GM18499 (cell line): ENCODE results near the gene RUNDC3A.

Experiments used
- ATAC-seq: cut with Tn5 transposase; IDR thresholded peaks from one replicate; pipeline ENCODE4 v1.9.1; 2021; ENCODE audit warnings: moderate number of reproducible peaks; ENCODE audit not compliant: insufficient read depth, unreplicated experiment

Gene RUNDC3A

DNA sequence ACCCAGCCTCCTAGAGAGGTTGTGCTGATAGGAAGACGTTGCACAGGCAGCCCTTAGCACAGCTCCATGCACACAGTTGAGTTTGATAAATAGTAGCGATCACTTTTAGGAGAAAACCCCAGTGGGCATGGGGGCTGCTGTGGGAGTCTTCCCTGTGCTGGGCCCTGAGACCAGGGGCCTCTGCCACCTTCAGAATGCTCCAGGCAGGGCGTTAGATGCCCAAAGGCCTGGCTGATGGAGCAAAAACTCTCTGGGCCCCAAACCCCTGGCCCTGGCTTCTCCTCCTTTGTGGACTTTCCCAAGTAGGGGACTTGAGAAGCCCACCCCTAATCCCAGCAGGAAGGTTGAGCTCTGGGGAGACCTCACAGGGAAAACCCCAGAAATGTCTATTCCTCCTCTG lies 26.1 kb upstream of the RUNDC3A start:
- no peak for ATAC-seq

DNA sequence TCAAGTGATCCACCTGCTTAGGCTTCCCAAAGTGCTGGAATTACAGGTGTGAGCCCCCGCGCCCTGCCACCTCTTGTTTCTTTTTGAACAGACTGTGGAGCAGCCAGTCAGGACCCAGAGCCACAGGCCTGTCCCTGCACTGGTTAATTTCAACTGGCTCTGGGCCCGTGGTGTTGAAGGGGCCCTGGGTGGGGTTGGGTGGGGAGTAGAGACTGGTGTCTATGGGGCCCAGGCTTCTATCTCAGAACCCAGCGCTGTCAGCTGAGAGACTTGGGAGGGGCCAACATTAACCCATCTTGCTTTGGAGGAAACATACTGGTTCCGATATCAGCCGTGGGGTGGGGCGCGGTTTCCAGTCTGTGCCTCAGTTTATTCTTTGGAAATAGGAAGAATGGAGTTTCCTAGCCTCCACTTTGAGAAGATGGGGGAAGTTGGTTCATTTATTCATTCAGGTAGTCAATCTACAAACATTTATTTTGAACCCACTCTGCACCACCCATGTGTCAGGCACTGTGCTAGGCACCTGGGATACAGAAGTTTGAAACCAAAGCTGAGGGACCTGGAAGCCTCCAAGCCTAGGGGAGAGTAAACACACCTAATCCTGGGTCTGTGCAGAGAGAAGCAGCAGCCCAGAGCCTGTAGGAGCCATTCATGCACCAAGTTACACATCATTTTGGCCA lies 24.9 kb upstream of the RUNDC3A start:
- ATAC-seq, result no peak

DNA sequence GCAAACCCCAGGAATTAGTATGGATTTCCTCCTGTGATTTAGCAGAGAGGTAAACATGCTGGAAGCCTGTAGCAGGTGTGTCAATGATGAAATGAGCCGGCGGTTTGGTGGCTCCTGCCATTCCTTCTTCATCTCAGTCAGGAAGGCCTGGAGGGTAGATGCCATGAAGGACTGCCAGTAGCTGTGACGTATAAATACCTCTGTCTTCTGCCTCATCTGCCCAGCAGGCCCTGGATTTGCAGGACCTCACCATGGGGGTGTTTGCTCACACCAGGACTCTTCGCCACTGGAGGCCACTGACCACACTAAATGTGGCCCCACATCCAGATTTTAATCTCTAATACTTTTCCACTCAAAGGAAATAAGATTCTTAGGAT lies 24.4 kb upstream of the RUNDC3A start:
- no peak for ATAC-seq

DNA sequence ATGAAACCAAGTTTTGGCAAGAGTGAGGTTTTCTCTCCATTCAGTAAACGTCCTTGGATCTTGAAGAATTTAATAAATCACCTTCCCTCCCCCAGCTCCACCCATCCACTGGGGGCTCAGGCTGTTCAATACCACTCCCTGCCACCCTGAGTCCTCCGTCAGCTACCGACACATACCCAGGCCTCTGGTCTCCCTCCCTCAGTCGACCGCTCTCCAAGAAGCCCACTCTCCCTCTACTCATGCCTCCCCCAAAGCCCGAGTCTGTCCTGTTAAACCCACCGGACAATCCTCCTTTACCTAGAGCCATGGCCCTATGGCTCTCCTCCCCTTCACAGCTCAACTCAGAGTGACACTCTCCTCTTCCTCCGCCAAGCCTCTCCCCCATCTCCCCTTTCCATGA lies 20.8 kb upstream of the RUNDC3A start:
- no peak for ATAC-seq

DNA sequence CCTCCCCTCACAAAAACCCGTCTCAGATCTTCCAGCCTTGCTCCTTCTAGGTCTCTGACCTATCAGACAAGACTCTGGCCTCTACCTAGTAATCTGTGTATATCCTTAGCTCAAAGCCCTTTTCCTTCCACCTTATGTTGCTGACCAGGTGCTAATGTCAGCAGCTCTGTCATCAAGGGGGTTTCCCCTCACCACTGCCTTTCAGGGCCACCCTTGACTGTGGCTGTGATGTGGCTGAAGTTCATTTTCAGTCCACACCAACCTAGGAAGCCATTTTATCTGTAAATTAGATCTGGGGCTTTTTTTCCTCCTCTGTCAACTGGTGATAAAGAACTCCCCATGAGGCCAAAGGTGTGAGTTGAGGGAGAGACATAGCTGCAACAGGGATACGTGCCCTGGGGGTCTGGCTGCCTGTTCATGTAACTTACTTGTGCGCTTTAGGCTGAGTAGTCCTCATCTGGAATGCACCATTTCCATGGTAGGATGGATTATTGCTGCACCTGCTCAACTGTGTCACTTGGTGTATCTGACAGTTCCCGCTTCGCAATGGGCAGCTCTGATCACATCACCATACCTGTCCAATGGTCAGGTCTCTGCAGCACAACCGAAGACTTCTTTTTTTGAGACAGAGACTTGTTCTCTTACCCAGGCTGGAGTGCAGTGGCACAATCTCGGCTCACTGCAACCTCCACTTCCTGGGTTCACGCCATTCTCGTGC lies 14.7 kb upstream of the RUNDC3A start:
- no peak for ATAC-seq

DNA sequence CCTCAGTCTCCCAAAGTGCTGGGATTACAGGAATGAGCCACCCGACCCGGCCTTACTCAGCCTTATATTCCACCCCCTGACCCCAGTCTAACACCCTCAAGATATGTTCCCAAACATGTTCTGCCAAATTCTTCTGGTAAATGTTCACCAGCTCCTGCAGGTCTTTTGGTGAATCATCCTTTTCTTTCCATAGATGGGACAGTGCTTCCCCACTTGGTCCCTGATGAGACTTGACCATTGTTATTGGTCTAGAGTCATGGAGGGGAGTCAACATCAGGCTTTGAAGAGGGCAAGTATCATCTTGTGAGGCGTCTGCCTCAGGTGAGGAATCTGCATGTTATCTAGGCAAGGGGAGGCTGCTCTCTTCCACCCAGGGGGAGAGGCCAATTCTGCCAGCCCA lies 10.4 kb upstream of the RUNDC3A start:
- ATAC-seq, result no peak

DNA sequence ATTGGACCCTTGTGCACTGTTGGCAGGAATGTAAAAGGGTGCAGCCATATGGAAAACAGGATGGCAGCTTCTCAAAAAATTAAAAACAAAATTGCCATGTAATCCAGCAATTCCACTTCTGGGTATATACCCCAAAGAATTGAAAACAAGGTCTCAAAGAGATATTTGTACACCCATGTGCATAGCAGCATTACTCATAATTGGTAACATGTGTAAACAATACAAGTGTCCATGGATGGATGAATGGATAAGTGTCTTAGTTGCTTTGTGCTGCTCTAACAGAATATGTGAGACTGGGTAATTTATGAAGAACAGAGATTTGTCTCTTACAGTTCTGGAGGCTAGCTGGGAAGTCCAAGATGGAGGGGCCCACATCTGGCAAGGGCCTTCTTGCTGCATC lies 3.8 kb upstream of the RUNDC3A start:
- no peak for ATAC-seq

DNA sequence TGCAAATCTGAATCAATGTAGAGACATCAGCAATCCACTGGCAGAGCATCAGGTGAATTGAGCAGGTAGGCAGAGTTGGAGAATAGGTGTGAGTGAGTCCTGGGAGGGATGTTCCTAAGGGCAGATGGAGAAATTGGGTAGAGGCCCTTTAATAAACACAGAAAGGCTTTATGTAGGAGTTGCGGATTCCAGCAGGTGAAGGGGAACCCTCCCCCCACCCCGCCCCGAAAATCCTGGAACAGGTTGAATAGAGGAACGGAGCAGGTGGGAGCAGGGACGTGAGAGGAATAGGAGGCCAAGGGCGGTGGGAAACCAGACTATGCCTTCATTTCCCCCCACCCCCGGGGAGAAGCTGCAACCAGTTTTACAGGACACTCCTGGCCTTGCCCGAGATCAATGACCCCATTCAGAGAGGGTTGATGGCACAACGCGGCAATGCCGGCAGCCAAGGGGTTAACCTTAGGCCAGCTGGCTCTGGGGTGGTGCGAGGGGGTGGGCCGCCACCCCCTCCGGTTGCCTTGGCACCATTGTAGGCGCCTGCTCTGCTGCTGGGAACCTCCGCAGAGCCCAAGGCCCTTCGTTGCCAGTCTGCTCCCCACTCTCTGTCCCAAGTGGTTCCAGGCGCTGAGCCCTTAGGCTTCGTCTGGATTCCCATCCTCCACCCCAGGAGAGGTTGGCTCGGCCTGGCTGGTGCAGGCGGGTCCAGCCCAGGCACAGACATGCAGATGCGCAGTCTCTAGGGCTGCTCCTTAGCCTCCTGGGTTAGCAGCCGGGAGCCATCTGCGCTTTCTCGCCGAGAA lies 814 bp upstream of the RUNDC3A start:
- ATAC-seq, result no peak

DNA sequence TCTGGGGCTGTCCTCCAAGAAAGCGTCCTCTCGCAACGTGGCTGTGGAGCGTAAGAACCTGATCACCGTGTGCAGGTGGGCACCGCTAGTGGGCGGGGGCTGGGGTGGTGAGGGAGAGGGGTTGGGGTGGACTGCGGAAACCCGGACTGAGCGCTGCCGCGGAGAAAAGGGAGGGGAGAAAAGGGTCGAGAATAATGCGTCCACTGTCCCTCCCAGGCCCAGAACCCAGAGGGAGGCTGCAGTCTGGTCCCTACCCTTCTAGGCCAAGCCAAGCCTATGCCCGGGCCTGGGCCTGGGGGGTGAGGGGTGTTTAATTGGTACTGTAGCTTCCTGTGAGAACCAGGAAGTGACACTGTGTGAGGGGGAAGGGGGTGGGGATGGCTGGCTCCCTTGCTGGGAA lies 464 bp downstream of the RUNDC3A start:
- ATAC-seq, result no peak

DNA sequence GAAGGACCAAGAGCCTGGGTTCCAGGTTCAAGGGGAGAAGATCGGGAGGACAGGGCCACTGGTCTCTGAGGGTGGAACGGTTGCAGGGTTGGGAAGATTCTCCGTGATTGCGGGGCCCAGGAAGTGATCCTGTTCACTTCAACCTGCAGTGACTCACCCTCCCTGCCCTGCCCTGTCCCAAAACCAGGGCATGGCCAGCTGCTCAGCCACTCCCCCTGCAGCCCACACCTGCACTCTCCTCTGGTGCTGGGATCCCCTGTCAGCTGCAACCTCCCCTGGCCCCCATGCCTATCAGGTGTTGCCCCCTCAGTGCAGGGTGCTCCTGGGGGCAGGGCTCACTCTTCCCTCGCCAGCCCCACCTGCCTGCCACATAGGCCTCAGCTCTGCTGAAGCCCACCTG lies 1.1 kb downstream of the RUNDC3A start:
- ATAC-seq, result no peak

DNA sequence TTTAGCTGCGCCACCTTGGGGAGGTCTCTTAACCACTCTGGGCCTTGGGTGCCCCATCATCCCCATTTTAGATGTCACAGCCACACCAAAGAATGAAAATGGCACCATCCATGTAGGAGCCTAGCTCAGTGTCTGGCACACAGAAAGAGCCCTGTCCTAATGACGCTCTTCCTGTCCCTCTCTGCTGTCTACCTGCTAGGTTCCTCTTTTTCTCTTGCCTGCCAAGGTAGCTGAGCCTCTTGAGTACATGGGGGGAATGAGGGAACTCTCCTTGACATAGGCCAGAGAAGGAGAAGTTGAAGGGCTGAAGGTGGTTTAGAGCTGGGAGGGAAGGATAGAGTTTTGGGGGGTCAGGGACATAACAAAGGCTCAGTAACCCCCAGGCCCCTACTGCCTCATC lies 1.8 kb downstream of the RUNDC3A start:
- no peak for ATAC-seq

DNA sequence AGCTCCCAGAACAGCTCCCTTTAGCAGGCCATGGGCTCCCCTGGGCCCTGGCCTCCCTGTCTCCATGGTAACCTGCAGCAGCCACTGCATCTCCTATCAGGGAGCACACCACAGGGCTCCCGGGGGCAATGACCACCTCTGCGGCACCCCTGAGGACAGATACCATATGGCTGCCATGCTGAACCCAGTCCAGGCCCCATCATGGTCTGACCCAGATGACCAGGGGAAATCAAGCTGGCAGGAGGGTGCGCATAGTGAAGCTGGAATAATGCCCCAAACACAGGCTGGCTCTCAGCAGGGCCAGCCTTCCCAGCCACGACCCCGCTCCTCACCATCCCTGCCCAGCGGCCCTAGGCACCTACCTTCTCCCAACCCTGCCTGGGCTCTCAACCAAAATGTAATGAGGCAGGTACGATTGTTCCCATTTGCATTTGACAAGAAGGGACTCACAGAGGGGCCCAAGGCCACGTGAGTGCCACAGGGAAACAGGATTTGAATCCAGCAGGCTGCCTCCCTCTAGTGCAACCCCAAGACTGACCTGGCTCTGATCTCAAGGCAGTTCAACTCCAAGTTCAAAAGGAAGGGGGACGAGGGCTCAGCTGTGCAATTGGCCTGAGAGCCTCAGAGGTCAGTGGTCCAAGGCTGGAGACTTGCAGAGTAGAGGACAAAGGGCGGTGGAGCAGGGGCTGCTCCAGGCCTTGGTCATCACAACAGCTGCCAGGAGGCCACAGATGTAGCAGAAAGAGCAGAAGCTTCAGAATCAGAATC lies 2.4 kb downstream of the RUNDC3A start:
- ATAC-seq, result no peak

DNA sequence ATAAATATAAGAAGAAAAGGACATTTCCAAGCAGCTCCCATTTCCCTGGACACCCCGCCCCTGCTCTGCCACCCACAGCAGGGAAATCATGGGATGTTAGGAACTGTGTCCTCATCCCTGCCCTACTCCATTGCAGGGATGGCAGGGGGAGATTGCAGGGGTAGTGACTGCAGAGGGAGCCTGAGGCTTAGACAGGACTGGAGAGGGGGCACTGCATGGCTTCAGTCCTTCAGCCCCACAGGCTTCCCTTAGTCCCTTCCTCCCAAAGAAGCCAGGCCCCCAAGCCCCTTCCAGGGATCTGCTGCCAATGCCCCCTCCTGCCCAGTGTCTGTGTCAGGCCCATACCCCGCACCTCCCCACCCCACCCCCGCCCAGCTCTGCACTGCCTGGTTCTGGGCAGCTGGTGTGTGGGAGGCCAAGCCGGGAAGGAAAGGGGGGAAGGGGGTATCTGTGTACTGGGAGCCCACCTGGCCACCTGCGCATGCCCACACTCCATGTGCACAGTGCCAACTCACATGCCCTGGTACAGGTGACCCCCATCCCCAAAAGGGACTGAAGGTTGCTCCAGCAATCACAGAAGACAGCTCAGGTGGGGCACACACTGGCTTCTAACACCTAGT lies 3.3 kb downstream of the RUNDC3A start:
- no peak for ATAC-seq

DNA sequence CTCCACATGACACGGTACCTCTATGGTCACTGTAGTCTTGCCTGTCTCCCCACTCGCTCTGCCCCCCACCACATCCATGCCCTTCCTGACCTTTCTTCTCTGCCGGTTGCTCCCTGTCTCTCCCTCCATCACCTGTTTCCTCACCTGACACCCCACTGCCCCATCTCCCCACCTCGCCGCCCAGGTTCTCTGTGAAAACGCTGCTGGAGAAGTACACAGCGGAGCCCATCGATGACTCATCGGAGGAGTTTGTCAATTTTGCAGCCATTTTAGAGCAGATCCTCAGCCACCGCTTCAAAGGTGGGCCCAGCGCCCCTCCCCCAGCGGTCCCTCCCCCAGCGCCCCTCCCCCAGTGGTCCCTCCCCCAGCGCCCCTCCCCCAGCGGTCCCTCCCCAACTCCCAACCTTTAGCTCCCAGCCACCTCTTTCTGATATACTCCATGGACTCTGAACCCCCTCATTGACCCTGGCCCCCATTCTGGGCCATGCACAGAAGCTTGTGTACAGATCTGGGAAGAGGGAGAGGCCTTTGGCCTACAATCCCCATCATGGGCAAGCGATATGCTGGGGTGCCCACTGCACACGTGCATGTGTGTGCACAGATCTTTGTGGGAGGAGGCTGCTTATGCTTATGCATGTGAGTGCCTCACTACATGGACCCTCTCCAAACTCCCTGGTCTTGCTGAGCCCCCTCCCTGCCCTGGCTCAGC lies 4.1 kb downstream of the RUNDC3A start:
- no peak for ATAC-seq

DNA sequence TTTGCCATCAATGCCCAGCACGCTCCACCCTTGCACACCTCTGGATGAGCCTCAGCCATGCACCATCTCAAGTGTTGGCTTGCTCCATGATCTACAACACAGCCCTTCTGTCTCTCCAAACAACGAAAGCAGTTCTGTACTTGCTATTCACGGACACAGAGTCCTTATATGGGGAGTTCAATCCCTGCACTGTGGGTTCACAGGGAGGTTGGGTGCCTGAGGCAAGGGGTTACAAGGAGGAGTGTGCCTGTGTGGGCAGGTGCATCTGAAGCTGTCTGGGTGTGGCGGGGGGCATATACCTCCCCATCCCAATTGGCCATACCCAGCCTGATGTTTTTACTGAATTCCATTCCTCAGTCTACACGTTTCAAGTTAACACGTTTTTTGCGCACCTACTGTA lies 5.6 kb downstream of the RUNDC3A start:
- ATAC-seq, result no peak

DNA sequence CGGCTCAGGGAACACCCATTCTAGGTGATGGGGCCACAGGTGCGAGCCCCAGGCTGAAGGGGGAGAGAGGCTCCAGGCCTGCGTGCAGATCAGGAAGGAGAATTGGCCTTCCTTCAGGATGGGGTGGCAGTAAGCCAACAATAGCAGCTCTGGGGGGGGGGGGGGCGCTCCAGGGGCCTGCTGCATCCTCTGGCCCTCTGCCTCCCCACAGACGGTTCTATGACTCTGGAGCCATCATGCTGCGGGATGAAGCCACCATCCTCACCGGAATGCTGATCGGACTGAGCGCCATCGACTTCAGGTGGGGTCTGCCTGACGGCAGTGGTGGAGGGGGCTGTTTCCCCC lies 6.1 kb downstream of the RUNDC3A start:
- no peak for ATAC-seq

DNA sequence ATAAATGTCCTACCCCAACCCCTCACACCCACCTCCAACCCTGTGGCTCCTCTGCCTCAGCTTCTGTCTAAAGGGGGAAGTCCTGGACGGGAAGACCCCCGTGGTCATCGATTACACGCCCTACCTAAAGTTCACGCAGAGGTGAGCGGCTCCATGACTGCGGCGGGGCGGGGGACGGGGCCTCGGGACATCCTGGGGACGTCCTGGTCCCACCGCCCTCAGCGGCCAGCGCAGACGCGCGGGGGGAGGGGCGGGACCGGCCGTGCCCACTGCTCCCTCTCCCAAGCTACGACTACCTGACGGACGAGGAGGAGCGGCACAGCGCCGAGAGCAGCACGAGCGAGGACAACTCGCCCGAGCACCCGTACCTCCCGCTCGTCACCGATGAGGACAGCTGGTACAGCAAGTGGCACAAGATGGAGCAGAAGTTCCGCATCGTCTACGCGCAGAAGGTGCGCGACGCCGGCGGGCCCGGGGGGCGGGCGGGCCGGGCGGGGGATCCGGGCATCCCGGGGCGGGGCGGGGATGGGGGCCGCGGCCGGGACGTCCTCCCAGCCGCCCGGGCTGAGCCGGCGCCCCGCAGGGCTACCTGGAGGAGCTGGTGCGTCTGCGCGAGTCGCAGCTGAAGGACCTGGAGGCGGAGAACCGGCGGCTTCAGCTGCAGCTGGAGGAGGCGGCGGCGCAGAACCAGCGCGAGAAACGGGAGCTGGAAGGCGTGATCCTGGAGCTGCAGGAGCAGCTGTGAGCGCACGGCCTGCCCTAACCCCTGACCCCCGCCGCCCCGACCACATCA lies 6.7 kb downstream of the RUNDC3A start:
- no peak for ATAC-seq

DNA sequence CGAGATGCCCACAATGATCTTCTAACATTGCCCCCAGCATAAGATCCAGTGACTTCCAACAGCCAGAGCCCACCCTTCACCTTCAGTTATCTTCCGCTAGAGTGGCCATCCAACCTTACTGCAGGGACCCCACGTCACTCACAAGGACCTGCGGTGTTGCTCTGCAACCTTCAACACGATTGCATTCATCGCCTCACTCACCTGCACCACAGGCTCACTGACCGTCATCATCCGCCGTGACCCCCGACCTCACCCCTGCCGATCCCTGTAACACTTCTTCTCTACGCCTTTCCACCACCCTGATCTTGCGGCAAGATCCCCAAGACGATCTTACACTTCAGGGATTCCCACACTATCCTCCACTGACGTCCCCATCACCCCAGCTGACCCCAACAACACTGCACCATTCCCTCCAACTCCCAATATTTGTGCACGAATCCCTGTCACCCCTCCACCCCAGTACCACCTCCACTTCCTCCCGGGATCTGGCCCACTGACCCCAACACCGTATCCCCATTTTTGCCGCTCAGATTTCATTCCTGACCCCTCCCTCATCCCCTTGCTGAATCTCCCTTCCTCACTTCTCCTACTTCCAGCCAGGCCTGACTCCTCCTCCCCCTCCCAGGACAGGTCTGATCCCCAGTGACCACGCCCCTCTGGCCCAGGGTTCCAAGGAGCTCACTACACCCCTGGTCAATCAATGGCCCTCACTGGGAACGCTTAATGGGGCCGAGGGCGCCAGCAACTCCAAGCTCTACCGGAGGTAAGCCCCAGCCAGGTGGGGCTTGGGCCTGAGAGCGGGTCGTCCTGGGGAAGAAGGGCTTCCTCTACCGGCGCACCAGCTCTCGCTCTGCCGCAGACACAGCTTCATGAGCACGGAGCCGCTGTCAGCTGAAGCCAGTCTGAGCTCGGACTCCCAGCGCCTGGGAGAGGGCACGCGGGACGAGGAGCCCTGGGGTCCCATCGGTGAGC lies 7.6 kb downstream of the RUNDC3A start:
- no peak for ATAC-seq
